Measurements from ENCODE around the gene ECE1.

GRCh38 chr1:21333824-21334213, 43.6 kb upstream of the ECE1 start:
- TF ChIP-seq CTCF (conservative IDR thresholded peaks at IDR 0.05; ENCODE audit: low read depth, low read length) = no peak
- TF ChIP-seq SMC3 (IDR thresholded peaks at IDR 0.05; ENCODE audit: low read depth, low read length) = no peak
- no peak for TF ChIP-seq FOS (IDR thresholded peaks at IDR 0.05; ENCODE audit: low read depth, low read length)
- TF ChIP-seq, protein P1, sequence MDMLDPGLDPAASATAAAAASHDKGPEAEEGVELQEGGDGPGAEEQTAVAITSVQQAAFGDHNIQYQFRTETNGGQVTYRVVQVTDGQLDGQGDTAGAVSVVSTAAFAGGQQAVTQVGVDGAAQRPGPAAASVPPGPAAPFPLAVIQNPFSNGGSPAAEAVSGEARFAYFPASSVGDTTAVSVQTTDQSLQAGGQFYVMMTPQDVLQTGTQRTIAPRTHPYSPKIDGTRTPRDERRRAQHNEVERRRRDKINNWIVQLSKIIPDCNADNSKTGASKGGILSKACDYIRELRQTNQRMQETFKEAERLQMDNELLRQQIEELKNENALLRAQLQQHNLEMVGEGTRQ (IDR thresholded peaks at IDR 0.05; ENCODE audit: low read depth, low read length) = no peak
- TF ChIP-seq POLR2A (IDR thresholded peaks at IDR 0.05; ENCODE audit: low read depth, low read length) = no peak
- no peak for TF ChIP-seq NFE2L2 (IDR thresholded peaks at IDR 0.05; ENCODE audit: low read depth, low read length)
- TF ChIP-seq MXI1 (IDR thresholded peaks at IDR 0.05; ENCODE audit: borderline replicate concordance, low read depth, low read length) = no peak
- TF ChIP-seq RAD21 (IDR thresholded peaks at IDR 0.05; ENCODE audit: low read length) = no peak
- TF ChIP-seq CEBPB (IDR thresholded peaks at IDR 0.05; ENCODE audit: low read depth, low read length) = no peak
- TF ChIP-seq BHLHE40 (IDR thresholded peaks at IDR 0.05; ENCODE audit: low read depth, low read length) = no peak
- no peak for TF ChIP-seq MAZ (IDR thresholded peaks at IDR 0.05; ENCODE audit: borderline replicate concordance, low read depth, low read length)

Data from IMR-90 (cell line).